ENCODE data around the gene DDX21. TPM values are rescaled to one million over a fixed set of nuclear protein-coding genes. Genes with fewer than 3 reads are reported as not detected.

DDX21 gene
- total and polyA plus RNA-seq, 9 of the 15 experiments (the other 6 are each of a cell fraction or from before 2014, with no cell fraction given) = 143 to 365 (median 281) TPM

GRCh38 chr10:68988530-68989316 lies 32.8 kb downstream of the DDX21 start, which contains the start of gene KIFBP (continued):
- TF ChIP-seq, protein P1, sequence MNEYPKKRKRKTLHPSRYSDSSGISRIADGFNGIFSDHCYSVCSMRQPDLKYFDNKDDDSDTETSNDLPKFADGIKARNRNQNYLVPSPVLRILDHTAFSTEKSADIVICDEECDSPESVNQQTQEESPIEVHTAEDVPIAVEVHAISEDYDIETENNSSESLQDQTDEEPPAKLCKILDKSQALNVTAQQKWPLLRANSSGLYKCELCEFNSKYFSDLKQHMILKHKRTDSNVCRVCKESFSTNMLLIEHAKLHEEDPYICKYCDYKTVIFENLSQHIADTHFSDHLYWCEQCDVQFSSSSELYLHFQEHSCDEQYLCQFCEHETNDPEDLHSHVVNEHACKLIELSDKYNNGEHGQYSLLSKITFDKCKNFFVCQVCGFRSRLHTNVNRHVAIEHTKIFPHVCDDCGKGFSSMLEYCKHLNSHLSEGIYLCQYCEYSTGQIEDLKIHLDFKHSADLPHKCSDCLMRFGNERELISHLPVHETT (CRISPR knock-in tag; conservative IDR thresholded peaks at IDR 0.05 in 1 of 2, IDR thresholded peaks at IDR 0.05 in 1 of 2) = peak in 1 of 2 experiments; percentile 39; a peak in 1 of 4 replicates
- TF ChIP-seq MCM5 (IDR thresholded peaks at IDR 0.05; ENCODE audit: low read depth) (no peak), HDAC8 (tag; IDR thresholded peaks at IDR 0.05) (no peak; the same call in 1 of the 2 replicates), TRIM28 (IDR thresholded peaks at IDR 0.05) (peak; percentile 14; the same call in 1 of the 2 replicates), ARID2 (IDR thresholded peaks at IDR 0.05) (peak; percentile 88), ZKSCAN1 (IDR thresholded peaks at IDR 0.05; ENCODE audit: low read depth, low read length) (no peak), MNT (conservative IDR thresholded peaks at IDR 0.05) (peak; percentile 83 to 88), NONO (IDR thresholded peaks at IDR 0.05; ENCODE audit: low read depth in 2 of 2, low read length in 1 of 2) (peak in 1 of 2 experiments; percentile 51; a peak in 1 of 4 replicates), C11orf30 (IDR thresholded peaks at IDR 0.05; ENCODE audit: low read depth) (peak; percentile 64), BMI1 (IDR thresholded peaks at IDR 0.05; ENCODE audit: low read length) (peak; percentile 82), BRCA1 (IDR thresholded peaks at IDR 0.05) (no peak), BRCA1 (CRISPR knock-in tag; IDR thresholded peaks at IDR 0.05) (no peak), RBM25 (IDR thresholded peaks at IDR 0.05; ENCODE audit: low read depth, low read length, severe bottlenecking) (peak; percentile 89), SMAD3 (CRISPR knock-in tag; conservative IDR thresholded peaks at IDR 0.05) (peak; percentile 70; the same call in 1 of the 2 replicates), SMAD4 (CRISPR knock-in tag; conservative IDR thresholded peaks at IDR 0.05) (peak; percentile 80), THRB (CRISPR knock-in tag; conservative IDR thresholded peaks at IDR 0.05) (peak; percentile 84; the same call in 1 of the 2 replicates), MBD2 (IDR thresholded peaks at IDR 0.05; ENCODE audit: borderline replicate concordance, low read depth) (peak; percentile 90), PCBP1 (IDR thresholded peaks at IDR 0.05; ENCODE audit: low read depth, low read length, poor library complexity, severe bottlenecking) (no peak), MYC (IDR thresholded peaks at IDR 0.05; ENCODE audit: low read depth, low read length) (peak; percentile 89), MYC (CRISPR knock-in tag; IDR thresholded peaks at IDR 0.05; ENCODE audit: borderline replicate concordance, low read depth) (peak; percentile 51; the same call in 1 of the 2 replicates), CBX3 (IDR thresholded peaks at IDR 0.05; ENCODE audit: borderline replicate concordance in 1 of 2, low read length in 2 of 2) (peak in 1 of 2 experiments; percentile 55; a peak in 1 of 3 replicates), NRF1 (conservative IDR thresholded peaks at IDR 0.05 in 1 of 2, IDR thresholded peaks at IDR 0.05 in 1 of 2) (peak; percentile 67 to 73; a peak in 3 of 4 replicates)
- TF ChIP-seq, protein P2, sequence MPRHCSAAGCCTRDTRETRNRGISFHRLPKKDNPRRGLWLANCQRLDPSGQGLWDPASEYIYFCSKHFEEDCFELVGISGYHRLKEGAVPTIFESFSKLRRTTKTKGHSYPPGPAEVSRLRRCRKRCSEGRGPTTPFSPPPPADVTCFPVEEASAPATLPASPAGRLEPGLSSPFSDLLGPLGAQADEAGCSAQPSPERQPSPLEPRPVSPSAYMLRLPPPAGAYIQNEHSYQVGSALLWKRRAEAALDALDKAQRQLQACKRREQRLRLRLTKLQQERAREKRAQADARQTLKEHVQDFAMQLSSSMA (CRISPR knock-in tag; IDR thresholded peaks at IDR 0.05) = 0 out of 2 replicates have a peak, but pooled peaks have one; percentile 19

All from K562 (cell line).